Measurements from ENCODE around the gene SHB.

Gene SHB

GRCh38 chr9:38083858-38084555 lies 15.0 kb upstream of the SHB start:
- no peak overlapping the region for H3K27ac ChIP-seq (ENCODE audit: low read depth, low read length)
- peaks cover 4% of the 10 kb centered on the region for H3K4me1 ChIP-seq (ENCODE audit: control insufficient read depth, insufficient read depth, low read length)
- H3K9ac ChIP-seq (ENCODE audit: low read length): no peak overlapping the region
- H3K27me3 ChIP-seq (ENCODE audit: control insufficient read depth, insufficient read depth, low read length): no peaks in the 10 kb centered on the region
- no peak overlapping the region for H3K4me3 ChIP-seq (ENCODE audit: low read length)
- no peaks in the 10 kb centered on the region for H3K36me3 ChIP-seq (ENCODE audit: control insufficient read depth, insufficient read depth, low read length)

DNA sequence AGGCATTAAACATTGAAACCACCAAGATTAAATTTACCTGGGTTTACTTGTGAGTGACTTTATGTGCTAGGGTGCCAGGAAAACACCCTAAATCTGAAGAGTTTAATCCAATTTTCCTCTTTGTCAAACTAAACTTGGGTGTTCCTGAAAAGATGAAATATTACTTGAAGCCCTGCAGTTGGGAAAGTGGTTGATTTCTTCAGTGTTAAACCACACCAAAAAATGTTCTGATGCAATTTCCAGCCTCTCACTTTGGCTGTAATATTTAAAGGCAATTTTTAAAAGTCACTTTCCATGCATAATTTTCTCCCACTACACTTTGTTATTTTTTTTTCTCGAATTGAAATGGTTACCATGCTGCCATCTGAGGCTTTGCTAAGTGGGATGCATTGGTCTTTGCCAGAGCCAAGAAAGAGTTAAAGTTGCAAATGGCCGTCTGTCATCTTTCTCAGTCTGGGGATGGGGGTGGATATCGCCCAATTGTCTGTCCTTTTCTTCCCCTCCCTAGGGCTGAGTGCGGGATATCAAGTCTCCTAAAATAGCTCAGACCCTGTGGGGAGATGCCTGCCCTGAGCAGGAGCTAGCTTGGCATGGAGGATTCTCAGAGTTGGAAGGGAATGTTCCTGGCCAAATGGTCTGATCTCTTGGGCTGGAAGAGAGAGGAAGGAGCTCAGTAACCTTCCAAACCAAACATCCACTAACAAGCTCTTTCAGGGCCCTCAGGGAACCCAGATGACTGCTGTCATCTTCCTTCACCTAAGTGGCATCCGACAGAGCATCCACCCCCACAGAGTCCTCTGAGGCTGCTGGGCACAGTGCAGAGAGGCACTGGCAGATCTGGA lies 13.6 kb upstream of the SHB start:
- Histone ChIP-seq H3K4me3 (ENCODE audit: low read length) (no peak overlapping the region), H3K27me3 (ENCODE audit: control insufficient read depth, insufficient read depth, low read length) (no peaks in the 10 kb centered on the region), H3K9ac (ENCODE audit: low read length) (no peak overlapping the region), H3K4me1 (ENCODE audit: control insufficient read depth, insufficient read depth, low read length) (no peaks in the 10 kb centered on the region), H3K27ac (ENCODE audit: low read depth, low read length) (no peak overlapping the region), H3K36me3 (ENCODE audit: control insufficient read depth, insufficient read depth, low read length) (no peaks in the 10 kb centered on the region)

DNA sequence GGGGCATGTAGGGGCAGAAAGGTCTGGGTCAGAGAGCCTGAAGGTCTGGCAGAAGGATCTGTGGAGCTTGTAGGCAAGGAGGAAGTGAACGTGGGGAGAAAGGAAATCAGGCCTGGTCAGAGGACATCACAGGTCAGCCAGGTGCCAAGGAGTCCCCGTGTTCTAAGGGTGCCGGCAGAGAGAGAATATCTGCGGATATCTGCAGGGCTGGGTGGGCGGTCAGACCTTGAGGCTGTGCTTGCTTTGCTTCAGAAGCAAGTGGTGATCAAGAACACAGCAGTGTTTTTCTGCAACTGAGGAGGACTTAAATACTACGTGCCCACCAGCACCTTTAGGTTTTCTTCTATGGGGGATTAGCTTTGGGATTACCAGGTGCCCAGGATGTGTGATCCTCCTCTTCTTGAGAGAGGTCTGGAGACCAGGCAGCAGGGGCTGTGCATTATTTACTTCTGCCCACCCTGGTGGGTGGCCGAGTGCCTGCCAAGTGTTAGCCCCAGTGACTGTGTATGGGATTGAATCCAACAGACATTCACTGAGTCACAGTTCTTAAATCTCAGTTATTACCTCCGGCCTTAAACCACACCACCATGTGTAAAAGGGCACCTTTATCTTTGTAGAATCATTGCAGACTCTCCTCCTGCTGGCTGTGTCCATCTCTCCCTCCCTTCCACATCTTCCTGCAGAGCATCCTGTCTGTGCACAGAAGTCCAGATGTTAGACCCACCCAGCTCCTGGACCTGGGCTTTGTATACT lies 12.5 kb upstream of the SHB start:
- no peak overlapping the region for H3K27ac ChIP-seq (ENCODE audit: low read depth, low read length)
- H3K27me3 ChIP-seq (ENCODE audit: control insufficient read depth, insufficient read depth, low read length): no peaks in the 10 kb centered on the region
- no peaks in the 10 kb centered on the region for H3K36me3 ChIP-seq (ENCODE audit: control insufficient read depth, insufficient read depth, low read length)
- H3K9ac ChIP-seq (ENCODE audit: low read length): no peak overlapping the region
- H3K4me1 ChIP-seq (ENCODE audit: control insufficient read depth, insufficient read depth, low read length): no peaks in the 10 kb centered on the region
- H3K4me3 ChIP-seq (ENCODE audit: low read length): no peak overlapping the region

GRCh38 chr9:38079461-38080031 lies 10.5 kb upstream of the SHB start:
- H3K4me3 ChIP-seq (ENCODE audit: low read length): no peak overlapping the region
- H3K27ac ChIP-seq (ENCODE audit: low read depth, low read length): no peak overlapping the region
- no peak overlapping the region for H3K9ac ChIP-seq (ENCODE audit: low read length)
- no peaks in the 10 kb centered on the region for H3K27me3 ChIP-seq (ENCODE audit: control insufficient read depth, insufficient read depth, low read length)
- no peaks in the 10 kb centered on the region for H3K36me3 ChIP-seq (ENCODE audit: control insufficient read depth, insufficient read depth, low read length)
- H3K4me1 ChIP-seq (ENCODE audit: control insufficient read depth, insufficient read depth, low read length): no peaks in the 10 kb centered on the region

GRCh38 chr9:38075272-38075671 lies 6.2 kb upstream of the SHB start:
- Histone ChIP-seq H3K36me3 (ENCODE audit: control insufficient read depth, insufficient read depth, low read length) (no peaks in the 10 kb centered on the region), H3K27me3 (ENCODE audit: control insufficient read depth, insufficient read depth, low read length) (no peaks in the 10 kb centered on the region), H3K9ac (ENCODE audit: low read length) (no peak overlapping the region), H3K4me3 (ENCODE audit: low read length) (no peak overlapping the region), H3K4me1 (ENCODE audit: control insufficient read depth, insufficient read depth, low read length) (no peaks in the 10 kb centered on the region), H3K27ac (ENCODE audit: low read depth, low read length) (no peak overlapping the region)

DNA sequence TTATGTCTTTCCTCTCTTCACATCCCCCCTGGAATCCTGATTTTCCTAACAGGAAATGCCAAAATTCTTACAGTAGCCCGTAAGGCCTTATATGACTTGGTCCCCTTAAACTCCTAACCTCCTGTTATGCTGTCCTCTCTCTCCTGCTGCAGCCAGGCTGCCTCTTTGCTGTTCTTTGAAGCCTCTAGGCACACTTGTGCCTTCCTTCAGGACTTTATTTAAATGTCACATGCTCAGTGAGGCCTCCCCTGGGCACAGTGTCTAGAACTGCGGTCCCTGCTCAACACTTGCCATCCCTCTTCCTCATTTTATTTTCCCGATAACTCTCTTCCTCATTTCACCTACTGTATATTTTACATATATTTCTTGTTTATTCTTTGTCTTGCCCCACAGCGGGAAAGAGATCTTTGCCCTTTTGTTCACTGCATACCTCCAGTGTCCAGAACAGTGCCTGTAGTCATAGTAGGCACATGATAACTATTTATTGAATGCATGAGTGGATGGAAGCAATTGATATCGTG lies 5.5 kb upstream of the SHB start:
- no peak overlapping the region for H3K27ac ChIP-seq (ENCODE audit: low read depth, low read length)
- no peak overlapping the region for H3K9ac ChIP-seq (ENCODE audit: low read length)
- no peak overlapping the region for H3K4me3 ChIP-seq (ENCODE audit: low read length)
- no peaks in the 10 kb centered on the region for H3K36me3 ChIP-seq (ENCODE audit: control insufficient read depth, insufficient read depth, low read length)
- no peaks in the 10 kb centered on the region for H3K27me3 ChIP-seq (ENCODE audit: control insufficient read depth, insufficient read depth, low read length)
- H3K4me1 ChIP-seq (ENCODE audit: control insufficient read depth, insufficient read depth, low read length): peaks cover 4% of the 10 kb centered on the region

GRCh38 chr9:38073882-38074281 lies 4.9 kb upstream of the SHB start:
- H3K4me3 ChIP-seq (ENCODE audit: low read length): no peak overlapping the region
- peaks cover 4% of the 10 kb centered on the region for H3K4me1 ChIP-seq (ENCODE audit: control insufficient read depth, insufficient read depth, low read length)
- no peaks in the 10 kb centered on the region for H3K27me3 ChIP-seq (ENCODE audit: control insufficient read depth, insufficient read depth, low read length)
- no peak overlapping the region for H3K9ac ChIP-seq (ENCODE audit: low read length)
- no peak overlapping the region for H3K27ac ChIP-seq (ENCODE audit: low read depth, low read length)
- H3K36me3 ChIP-seq (ENCODE audit: control insufficient read depth, insufficient read depth, low read length): no peaks in the 10 kb centered on the region

DNA sequence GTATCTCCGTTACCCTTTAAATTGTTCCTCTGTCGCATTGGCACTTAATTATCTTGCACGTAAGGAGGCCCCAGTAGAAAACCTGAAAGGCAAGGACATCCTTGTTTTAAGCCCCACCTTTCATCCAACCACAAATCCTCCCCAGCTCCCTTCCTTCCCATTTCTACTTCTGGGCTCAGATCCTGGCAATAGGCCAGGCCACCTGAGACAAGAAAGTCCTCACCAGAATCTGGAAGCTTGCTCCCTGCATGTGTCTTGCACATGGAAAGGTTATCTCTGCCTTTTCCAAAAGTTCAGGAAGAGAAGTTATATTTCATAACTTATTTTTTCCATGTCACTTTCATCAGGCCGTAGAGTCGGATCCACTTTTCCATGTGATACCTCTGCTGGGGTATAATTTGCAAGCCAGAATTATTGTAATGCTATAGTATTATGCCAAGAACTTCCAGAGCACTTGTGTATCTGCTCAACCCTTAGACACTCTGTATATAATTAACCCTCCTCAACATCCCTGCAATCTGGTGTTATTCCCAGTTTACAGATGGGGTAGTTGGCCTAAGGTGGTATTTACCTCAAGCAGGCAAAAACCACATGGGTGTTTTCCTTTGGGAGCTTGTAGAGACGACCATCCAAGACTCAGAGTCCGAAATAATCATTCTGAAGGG lies 2.6 kb upstream of the SHB start:
- no peak overlapping the region for H3K27ac ChIP-seq (ENCODE audit: low read depth, low read length)
- H3K9ac ChIP-seq (ENCODE audit: low read length): no peak overlapping the region
- no peaks in the 10 kb centered on the region for H3K36me3 ChIP-seq (ENCODE audit: control insufficient read depth, insufficient read depth, low read length)
- no peaks in the 10 kb centered on the region for H3K27me3 ChIP-seq (ENCODE audit: control insufficient read depth, insufficient read depth, low read length)
- peaks cover 4% of the 10 kb centered on the region for H3K4me1 ChIP-seq (ENCODE audit: control insufficient read depth, insufficient read depth, low read length)
- no peak overlapping the region for H3K4me3 ChIP-seq (ENCODE audit: low read length)

GRCh38 chr9:38067859-38068681 lies 957 bp downstream of the SHB start:
- H3K4me1 ChIP-seq (ENCODE audit: control insufficient read depth, insufficient read depth, low read length): peaks cover 9% of the 10 kb centered on the region
- peak overlapping the region; percentile 77 for H3K4me3 ChIP-seq (ENCODE audit: low read length)
- H3K36me3 ChIP-seq (ENCODE audit: control insufficient read depth, insufficient read depth, low read length): no peaks in the 10 kb centered on the region
- H3K27ac ChIP-seq (ENCODE audit: low read depth, low read length): peak overlapping the region; percentile 70
- H3K27me3 ChIP-seq (ENCODE audit: control insufficient read depth, insufficient read depth, low read length): no peaks in the 10 kb centered on the region
- H3K9ac ChIP-seq (ENCODE audit: low read length): peak overlapping the region; percentile 57

- Histone ChIP-seq H3K36me3 (ENCODE audit: control insufficient read depth, insufficient read depth, low read length) (no peaks in the 10 kb centered on the region), H3K4me1 (ENCODE audit: control insufficient read depth, insufficient read depth, low read length) (peaks cover 9% of the 10 kb centered on the region), H3K27me3 (ENCODE audit: control insufficient read depth, insufficient read depth, low read length) (no peaks in the 10 kb centered on the region), H3K27ac (ENCODE audit: low read depth, low read length) (peak overlapping the region; percentile 70), H3K9ac (ENCODE audit: low read length) (peak overlapping the region; percentile 57), H3K4me3 (ENCODE audit: low read length) (peak overlapping the region; percentile 77)
Observed at GRCh38 chr9:38066914-38067858, 1.8 kb downstream of the SHB start.
